H1 (cell line): ENCODE results near the gene EPHA4. TPM values are rescaled to one million over a fixed set of nuclear protein-coding genes. Genes with fewer than 3 reads are reported as not detected.

Experiments
- CTCF ChIA-PET: fragments of 300-600 bp; sonication (Branson Sonifier 250); formaldehyde crosslinking; loops from one replicate; lab custom pipeline; 2021; ENCODE audit not compliant: partially characterized antibody; lab: Charles Lee
- POLR2A ChIA-PET: fragments of 300-600 bp; sonication (Branson Sonifier 250); formaldehyde crosslinking; loops from one replicate; lab custom pipeline; 2021; ENCODE audit warnings: inconsistent platforms; ENCODE audit not compliant: partially characterized antibody; lab: Charles Lee
- DNase-seq, 2 experiments: peaks; one replicate each; pipeline versions ENCODE4 v3.0.0 to v3.0.0-alpha.2; 2010 to 2022; ENCODE audit warnings: low spot score in 2 of 2, low read depth in 1 of 2, mixed read lengths in 1 of 2
- FAIRE-seq: peaks from 2 replicates; lab custom pipeline; 2011; peaks lifted over from hg19 to GRCh38; lab: Jason Lieb, UNC
- H2AFZ ChIP-seq: 2 replicates; pipeline ENCODE4 v1.8.1; 2012; ENCODE audit warnings: low read length, inconsistent platforms
- H2AK5ac ChIP-seq: 2 replicates; pipeline ENCODE4 v1.6.1; 2013; ENCODE audit warnings: low read depth, low read length
- H2BK120ac ChIP-seq: replicated peaks from 2 replicates; pipeline ENCODE3; 2013; ENCODE audit warnings: low read depth, low read length, inconsistent platforms
- H2BK12ac ChIP-seq: 2 replicates; pipeline ENCODE4 v1.6.1; 2013; ENCODE audit warnings: low read depth, low read length
- H2BK15ac ChIP-seq: 2 replicates; pipeline ENCODE4 v1.6.1; 2013; ENCODE audit warnings: low read length
- H2BK20ac ChIP-seq: 2 replicates; pipeline ENCODE4 v1.6.1; 2013; ENCODE audit warnings: low read length
- H2BK5ac ChIP-seq: 2 replicates; pipeline ENCODE4 v1.6.1; 2013; ENCODE audit warnings: low read depth, low read length
- H3K14ac ChIP-seq: 2 replicates; pipeline ENCODE4 v1.6.1; 2013; ENCODE audit warnings: inconsistent platforms; ENCODE audit not compliant: insufficient read length
- H3K18ac ChIP-seq: 2 replicates; pipeline ENCODE4 v1.6.1; 2013; ENCODE audit warnings: low read length; ENCODE audit errors: extremely low read depth
- H3K23ac ChIP-seq: 2 replicates; pipeline ENCODE4 v1.6.1; 2013; ENCODE audit warnings: inconsistent platforms; ENCODE audit not compliant: insufficient read length
- H3K23me2 ChIP-seq: 2 replicates; pipeline ENCODE4 v1.6.1; 2013; ENCODE audit warnings: low read depth, low read length
- H3K27ac ChIP-seq: 2 replicates; pipeline ENCODE4 v1.6.1; 2011; ENCODE audit warnings: low read depth, low read length, inconsistent platforms
- H3K27me3 ChIP-seq, 4 experiments: replicated peaks in 1 of 4; 1 replicate in 1 of 4; 2 replicates in 3 of 4; pipeline versions ENCODE4 v1.6.1 to v1.8.1; 2011 to 2013; ENCODE audit warnings: low read length in 3 of 4, mild to moderate bottlenecking in 3 of 4, inconsistent platforms in 2 of 4, mixed read lengths in 2 of 4, moderate library complexity in 1 of 4; ENCODE audit not compliant: control insufficient read depth in 3 of 4, insufficient read depth in 3 of 4; ENCODE audit errors: extremely low read depth in 1 of 4
- H3K36me3 ChIP-seq, 4 experiments: 2 replicates each; pipeline versions ENCODE4 v1.6.1 to v1.8.1; 2011 to 2013; ENCODE audit warnings: mild to moderate bottlenecking in 4 of 4, low read length in 3 of 4, moderate library complexity in 2 of 4, control low read depth in 1 of 4, inconsistent platforms in 1 of 4; ENCODE audit not compliant: insufficient read depth in 4 of 4, control insufficient read depth in 2 of 4
- H3K4ac ChIP-seq: replicated peaks from 2 replicates; pipeline ENCODE3; 2013; ENCODE audit warnings: low read length, low read depth, mixed read lengths, inconsistent platforms; ENCODE audit not compliant: insufficient read length
- H3K4me1 ChIP-seq, 4 experiments: replicated peaks in 1 of 4; 1 replicate in 1 of 4; 2 replicates in 3 of 4; pipeline versions ENCODE4 v1.6.1 to v1.8.1; 2011 to 2013; ENCODE audit warnings: low read length in 3 of 4, inconsistent platforms in 2 of 4, mixed read lengths in 1 of 4; ENCODE audit not compliant: insufficient read depth in 4 of 4, control insufficient read depth in 3 of 4
- H3K4me2 ChIP-seq, 2 experiments: 2 replicates each; pipeline versions ENCODE4 v1.6.1 to v1.8.1; 2011 to 2013; ENCODE audit warnings: low read depth in 2 of 2, low read length in 2 of 2, control low read depth in 1 of 2, inconsistent platforms in 1 of 2, mild to moderate bottlenecking in 1 of 2; ENCODE audit not compliant: insufficient read depth in 1 of 2
- H3K4me3 ChIP-seq, 4 experiments: fragments of 200-600, 300-600 bp in 1 of 4; sonication (generic), shearing (Covaris generic), sonication (Bioruptor Twin) in 1 of 4; 2 replicates each; pipeline versions ENCODE4 v1.5.1 to v1.8.1; 2011 to 2016; ENCODE audit warnings: low read length in 4 of 4, low read depth in 3 of 4, control low read depth in 2 of 4, inconsistent platforms in 2 of 4, mild to moderate bottlenecking in 2 of 4, mixed read lengths in 1 of 4, moderate library complexity in 1 of 4; ENCODE audit not compliant: insufficient read depth in 2 of 4; ENCODE audit errors: extremely low read depth in 1 of 4
- H3K56ac ChIP-seq: replicated peaks from 2 replicates; pipeline ENCODE3; 2013; ENCODE audit warnings: low read depth, mild to moderate bottlenecking, mixed read lengths, low read length, inconsistent platforms; ENCODE audit not compliant: insufficient read length
- H3K79me1 ChIP-seq: 2 replicates; pipeline ENCODE4 v1.6.1; 2013; ENCODE audit warnings: low read depth, low read length, control low read depth
- H3K79me2 ChIP-seq, 2 experiments: 2 replicates each; pipeline versions ENCODE4 v1.6.1 to v1.8.1; 2012 to 2013; ENCODE audit warnings: low read length in 2 of 2, mild to moderate bottlenecking in 2 of 2, inconsistent platforms in 1 of 2; ENCODE audit not compliant: insufficient read depth in 2 of 2, control insufficient read depth in 1 of 2
- H3K9ac ChIP-seq, 4 experiments: replicated peaks in 1 of 4; 1 replicate in 1 of 4; 2 replicates in 3 of 4; pipeline versions ENCODE4 v1.6.1 to v1.8.1; 2011 to 2013; ENCODE audit warnings: low read depth in 3 of 4, low read length in 3 of 4, control low read depth in 2 of 4, mild to moderate bottlenecking in 2 of 4, moderate library complexity in 2 of 4, inconsistent platforms in 1 of 4; ENCODE audit errors: extremely low read depth in 1 of 4
- H3K9me3 ChIP-seq, 2 experiments: 2 replicates each; pipeline versions ENCODE4 v1.6.1 to v1.8.1; 2012 to 2013; ENCODE audit warnings: mild to moderate bottlenecking in 2 of 2, moderate library complexity in 2 of 2, control low read depth in 1 of 2, inconsistent platforms in 1 of 2, low read depth in 1 of 2, low read length in 1 of 2, mixed read lengths in 1 of 2; ENCODE audit not compliant: insufficient read depth in 2 of 2
- H4K20me1 ChIP-seq, 2 experiments: replicated peaks in 1 of 2; 2 replicates each; pipeline versions ENCODE3 to v1.8.1; 2011 to 2013; ENCODE audit warnings: inconsistent platforms in 2 of 2, low read length in 2 of 2, mild to moderate bottlenecking in 1 of 2; ENCODE audit not compliant: insufficient read depth in 2 of 2, control insufficient read depth in 1 of 2
- H4K5ac ChIP-seq: 2 replicates; pipeline ENCODE4 v1.6.1; 2013; ENCODE audit warnings: low read length, low read depth, mixed read lengths, inconsistent platforms; ENCODE audit not compliant: insufficient read length
- H4K8ac ChIP-seq: 2 replicates; pipeline ENCODE4 v1.8.0; 2013; ENCODE audit warnings: mild to moderate bottlenecking, moderate library complexity, low read length, inconsistent platforms; ENCODE audit not compliant: insufficient read depth; ENCODE audit errors: extremely low read depth
- H4K91ac ChIP-seq: replicated peaks from 2 replicates; pipeline ENCODE3; 2013; ENCODE audit warnings: low read length, mixed read lengths, inconsistent platforms; ENCODE audit not compliant: insufficient read length
- ASH2L ChIP-seq: fragments of 200-600, 300-600 bp; sonication (generic); IDR thresholded peaks from one replicate; pipeline ENCODE4 v1.7.1; 2017; ENCODE audit warnings: low read length
- PHF8 ChIP-seq: fragments of 200-600 bp; sonication (generic); conservative IDR thresholded peaks from 2 replicates; pipeline ENCODE4 v1.7.1; 2012; ENCODE audit warnings: low read depth, mild to moderate bottlenecking, inconsistent platforms, low read length, moderate library complexity
- POU5F1 ChIP-seq: IDR thresholded peaks from 2 replicates; pipeline ENCODE4 v1.6.1; 2011; ENCODE audit warnings: low read depth, mild to moderate bottlenecking, low read length, moderate library complexity
- TBP ChIP-seq: IDR thresholded peaks from 2 replicates; pipeline ENCODE4 v1.6.1; 2011; ENCODE audit warnings: low read depth, low read length, improper control_type of control experiment
- WGBS, 2 experiments: shearing (Covaris generic) in 1 of 2; methylation state at CpG; one replicate each; pipeline versions ENCODE4 v1.1.6 to v1.1.7; 2013 to 2015; ENCODE audit warnings: low lambda C conversion rate in 2 of 2, mixed read lengths in 2 of 2, inconsistent platforms in 1 of 2, low coverage in 1 of 2, missing lambda C conversion rate in 1 of 2; ENCODE audit not compliant: insufficient replicate concordance in 2 of 2, insufficient coverage in 1 of 2, insufficient read length in 1 of 2; ENCODE audit errors: extremely low coverage in 1 of 2, missing lambda C conversion rate in 1 of 2; 5-methylcytosine and 5-hydroxymethylcytosine counted together
- polyA plus RNA-seq, 7 experiments: library from polyadenylated mRNA; depleted of rRNA in 3 of 7; stranded (reverse) in 5 of 7; unstranded in 2 of 7; fragments of >200 nt in 5 of 7; fragments of 200-250 nt in 2 of 7; gene quantifications; 1 replicate in 5 of 7; 2 replicates in 1 of 7; 4 replicates in 1 of 7; pipeline versions ENCODE4 v1.2.1 to v1.2.3, GENCODE V29; 2011 to 2013; ENCODE audit warnings: missing spikeins in 2 of 7, mixed read lengths in 2 of 7
- total RNA-seq: library from RNA; stranded (reverse); fragmentation: NEBNext Ultra II Directional; extraction: Animal tissue kit (Norgen Biotek cat#: 25700); gene quantifications from 2 replicates; pipeline ENCODE4 v1.2.1, GENCODE V29; 2021

EPHA4 gene
- total and polyA plus RNA-seq, 2 of the 8 experiments (the other 6 are each of a cell fraction or from before 2014, with no cell fraction given): 4.3 to 5.7 TPM

GRCh38 chr2:221521233-221521845 is 50.8 kb downstream of the EPHA4 start:
- H3K23me2 ChIP-seq: no peaks in the 10 kb centered on the region
- H2BK15ac ChIP-seq: no peak overlapping the region
- H3K4me2 ChIP-seq: no peak overlapping the region
- no peak overlapping the region for H4K5ac ChIP-seq
- H3K4ac ChIP-seq: no peak overlapping the region
- no peaks in the 10 kb centered on the region for H4K20me1 ChIP-seq
- no peak overlapping the region for H3K56ac ChIP-seq
- no peaks in the 10 kb centered on the region for H3K79me2 ChIP-seq
- peaks cover 0 to 5% (median 2%) of the 10 kb centered on the region in 4 experiments; a peak in 2 of 7 replicates for H3K4me1 ChIP-seq
- no peak overlapping the region for H2AK5ac ChIP-seq
- H2AFZ ChIP-seq: no peak overlapping the region
- H3K27ac ChIP-seq: no peak overlapping the region
- ChIA-PET POLR2A (no interaction called here), CTCF (interaction anchor here (1.0 to 1.6 kb wide), 5 partner anchors 20 to 52 kb away, joined by 3 read pairs; no protein-coding TSS in a partner anchor)
- no peak overlapping the region for H4K91ac ChIP-seq
- H2BK20ac ChIP-seq: no peak overlapping the region
- no peak overlapping the region for H2BK120ac ChIP-seq
- no peaks in the 10 kb centered on the region for H3K36me3 ChIP-seq
- H3K23ac ChIP-seq: no peak overlapping the region
- FAIRE-seq: no peak
- 93% methylated on average over 3 of the region's 3 CpGs; no CpG with 5 or more reads in 1 of the 2 experiments for WGBS, 2 experiments
- H2BK12ac ChIP-seq: no peak overlapping the region
- no peak overlapping the region for H4K8ac ChIP-seq
- no peaks in the 10 kb centered on the region for H3K79me1 ChIP-seq
- no peak overlapping the region for H3K18ac ChIP-seq
- TF ChIP-seq PHF8: no peak
- TF ChIP-seq ASH2L: no peak
- no peak for TF ChIP-seq POU5F1
- no peak for TF ChIP-seq TBP
- no peak for DNase-seq
- H3K27me3 ChIP-seq: no peaks in the 10 kb centered on the region
- H3K9me3 ChIP-seq: no peaks in the 10 kb centered on the region
- H3K14ac ChIP-seq: no peak overlapping the region
- no peak overlapping the region for H3K4me3 ChIP-seq
- H3K9ac ChIP-seq: no peak overlapping the region
- H2BK5ac ChIP-seq: no peak overlapping the region
